Measurements from ENCODE around the gene ACTR8. TPM values are rescaled to one million over a fixed set of nuclear protein-coding genes. Genes with fewer than 3 reads are reported as not detected.

The ACTR8 gene
- total RNA-seq, 3 donors from 2014 or later (not counting 1 experiment from before 2014, with no cell fraction given): 32.5 to 54.2 (median 41.5) TPM

DNA sequence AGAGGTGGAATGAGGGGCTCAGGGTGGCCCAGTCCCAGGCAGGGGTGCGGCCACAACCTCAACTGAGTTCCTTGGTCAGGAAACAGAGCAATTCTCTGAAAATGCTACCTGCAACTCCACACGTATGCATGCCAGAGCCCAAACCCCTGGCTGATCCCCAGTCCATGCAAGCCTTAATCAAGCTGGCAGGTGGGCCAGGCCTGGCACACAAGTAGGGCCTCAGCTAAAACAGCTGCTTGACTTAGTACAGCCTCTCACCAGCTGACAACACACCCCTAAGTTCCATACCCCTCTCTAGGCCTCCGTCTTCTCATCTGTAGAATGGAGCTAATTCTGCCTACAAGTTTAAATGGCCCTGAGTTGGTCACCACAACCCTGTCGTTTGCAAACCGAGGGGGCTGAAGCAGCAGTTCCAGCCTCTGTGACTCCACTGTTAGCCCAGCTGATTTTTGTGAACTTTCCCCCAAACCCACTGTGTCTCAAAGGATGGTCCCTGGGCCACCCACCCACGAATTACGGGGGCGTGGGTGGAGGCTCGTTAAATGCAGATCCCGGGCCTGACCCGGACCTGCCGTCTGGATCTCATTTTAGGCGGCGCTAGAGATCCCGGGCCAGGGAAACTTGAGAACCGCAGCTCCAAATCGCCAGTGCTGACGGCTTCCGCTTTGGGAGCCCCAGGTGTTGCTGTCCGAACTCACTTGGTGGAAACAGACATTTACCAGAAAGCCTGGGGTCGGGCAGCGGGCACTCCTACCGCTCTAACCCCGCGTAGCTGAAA is 36.7 kb downstream of the ACTR8 start:
- Mint-ChIP-seq H3K9me3 (no peaks in the 10 kb centered on the region), H3K4me3 (peak overlapping the region; percentile 31), H3K4me1 (no peaks in the 10 kb centered on the region), H3K36me3 (no peaks in the 10 kb centered on the region), H3K27me3 (ENCODE audit: low read depth in 2 of 2) (peaks cover 45 to 50% of the 10 kb centered on the region in 2 donors), H3K27ac (no peak overlapping the region)
- peaks cover 9% of the 10 kb centered on the region for H3K4me1 ChIP-seq (ENCODE audit: control insufficient read depth, insufficient read depth, low read length)
- ATAC-seq (no peak), DNase-seq (no peak)
- 19% methylated on average over 25 of the region's 25 CpGs for WGBS (ENCODE audit: insufficient coverage)
- no peaks in the 10 kb centered on the region for H3K36me3 ChIP-seq (ENCODE audit: control insufficient read depth, insufficient read depth, low read length)
- H3K27me3 ChIP-seq (ENCODE audit: control insufficient read depth, insufficient read depth, low read length): peaks cover 15% of the 10 kb centered on the region
- H3K4me3 ChIP-seq (ENCODE audit: low read length): peak overlapping the region; percentile 7
- no peak overlapping the region for H3K27ac ChIP-seq (ENCODE audit: low read length)
- TF ChIP-seq CTCF (IDR thresholded peaks at IDR 0.05): no peak
- no peaks in the 10 kb centered on the region for H3K9me3 ChIP-seq (ENCODE audit: control insufficient read depth, insufficient read depth, low read length)
- intact Hi-C loops (cut with micrococcal nuclease): no loop called here

DNA sequence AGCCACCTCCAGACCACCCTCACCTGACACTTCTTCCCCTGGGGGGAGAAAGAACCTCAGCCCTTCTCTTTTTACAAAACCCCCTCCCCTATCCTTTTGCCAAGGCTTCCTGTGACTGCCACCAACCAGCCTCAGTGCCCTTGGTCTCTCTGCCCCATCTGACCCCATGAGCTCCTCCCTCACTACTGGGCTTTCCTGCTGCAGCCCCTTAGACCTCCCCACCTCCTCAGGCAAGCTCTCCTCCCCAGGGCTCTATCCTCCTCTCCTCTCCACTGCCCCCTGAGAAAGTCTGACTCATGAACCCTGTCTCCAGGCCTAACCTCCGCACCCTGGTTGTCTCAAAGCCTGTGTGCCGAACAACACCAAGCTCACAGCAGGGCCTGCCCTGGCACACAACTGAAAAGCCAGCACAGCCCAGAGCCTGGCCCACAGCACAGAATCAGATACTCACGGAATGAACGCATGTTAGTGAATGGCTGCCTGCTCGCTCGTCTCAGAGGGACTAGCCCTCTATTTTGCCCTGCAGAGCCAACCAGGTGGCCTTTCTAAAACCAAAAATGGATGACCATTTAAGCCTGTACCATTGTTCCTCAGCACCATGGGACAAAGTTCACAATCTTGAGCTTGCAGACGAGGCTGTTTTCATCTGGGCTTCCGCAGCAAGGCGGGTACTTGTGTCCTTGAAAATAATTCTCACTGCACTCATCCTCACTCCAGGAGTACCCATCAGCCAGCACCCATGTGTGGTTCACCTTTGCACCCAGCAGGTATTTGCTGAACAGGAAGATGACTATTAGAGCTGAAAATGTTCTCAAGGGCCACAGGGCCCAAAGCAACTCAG is 37.5 kb downstream of the ACTR8 start:
- peaks cover 15% of the 10 kb centered on the region for H3K27me3 ChIP-seq (ENCODE audit: control insufficient read depth, insufficient read depth, low read length)
- DNase-seq: no peak
- intact Hi-C loops (cut with micrococcal nuclease): no loop called here
- peaks cover 9% of the 10 kb centered on the region for H3K4me1 ChIP-seq (ENCODE audit: control insufficient read depth, insufficient read depth, low read length)
- H3K9me3 ChIP-seq (ENCODE audit: control insufficient read depth, insufficient read depth, low read length): no peaks in the 10 kb centered on the region
- Mint-ChIP-seq H3K4me1 (no peaks in the 10 kb centered on the region), H3K4me3 (no peak overlapping the region), H3K36me3 (no peaks in the 10 kb centered on the region), H3K9me3 (no peaks in the 10 kb centered on the region), H3K27ac (no peak overlapping the region), H3K27me3 (ENCODE audit: low read depth in 2 of 2) (peaks cover 42 to 50% of the 10 kb centered on the region in 2 donors)
- no peak overlapping the region for H3K4me3 ChIP-seq (ENCODE audit: low read length)
- no peak for TF ChIP-seq CTCF (IDR thresholded peaks at IDR 0.05)
- H3K27ac ChIP-seq (ENCODE audit: low read length): no peak overlapping the region
- no peak for ATAC-seq
- 95% methylated on average over 9 of the region's 9 CpGs for WGBS (ENCODE audit: insufficient coverage)
- no peaks in the 10 kb centered on the region for H3K36me3 ChIP-seq (ENCODE audit: control insufficient read depth, insufficient read depth, low read length)

- H3K36me3 ChIP-seq (ENCODE audit: control insufficient read depth, insufficient read depth, low read length): no peaks in the 10 kb centered on the region
- no peak for TF ChIP-seq CTCF (IDR thresholded peaks at IDR 0.05)
- no peak overlapping the region for H3K27ac ChIP-seq (ENCODE audit: low read length)
- no peaks in the 10 kb centered on the region for H3K9me3 Mint-ChIP-seq
- no peak overlapping the region for H3K4me3 Mint-ChIP-seq
- no peaks in the 10 kb centered on the region for H3K4me1 Mint-ChIP-seq
- peaks cover 9% of the 10 kb centered on the region for H3K4me1 ChIP-seq (ENCODE audit: control insufficient read depth, insufficient read depth, low read length)
- H3K27ac Mint-ChIP-seq: no peak overlapping the region
- intact Hi-C loops (cut with micrococcal nuclease): no loop called here
- H3K36me3 Mint-ChIP-seq: no peaks in the 10 kb centered on the region
- ATAC-seq (no peak), DNase-seq (no peak)
- H3K27me3 ChIP-seq (ENCODE audit: control insufficient read depth, insufficient read depth, low read length): peaks cover 15% of the 10 kb centered on the region
- no peaks in the 10 kb centered on the region for H3K9me3 ChIP-seq (ENCODE audit: control insufficient read depth, insufficient read depth, low read length)
- 79% methylated on average over 9 of the region's 10 CpGs for WGBS (ENCODE audit: insufficient coverage)
- no peak overlapping the region for H3K4me3 ChIP-seq (ENCODE audit: low read length)
- peaks cover 36 to 42% of the 10 kb centered on the region in 2 donors for H3K27me3 Mint-ChIP-seq (ENCODE audit: low read depth in 2 of 2)
Measured at GRCh38 chr3:53843195-53844177, 38.5 kb downstream of the ACTR8 start.

All from natural killer cell (primary cell).